Coronary artery (tissue), 2 donors: ENCODE results near the gene DIS3L2.
"Not testable (repeated sequence)": the region's sequence is repeated elsewhere in the genome, so short reads cannot be mapped to it uniquely, and the experiment has no call there.

Experiments used
- DNase-seq: peaks from one replicate; pipeline ENCODE4 v3.0.0-alpha.2; 2017; ENCODE audit warnings: low spot score
- H3K27ac ChIP-seq, 2 donors: fragments of 200-600 bp; sonication (generic); one replicate each; pipeline ENCODE4 v1.5.1; 2016 to 2019
- H3K4me3 ChIP-seq: fragments of 200-600 bp; sonication (generic); 2 replicates; pipeline ENCODE4 v1.5.1; 2016; ENCODE audit warnings: mild to moderate bottlenecking, moderate library complexity
- CTCF ChIP-seq: fragments of 200-600 bp; sonication (generic); IDR thresholded peaks from one replicate; pipeline ENCODE4 v1.5.1; 2019; ENCODE audit warnings: antibody characterized with exemption

DIS3L2 gene

DNA sequence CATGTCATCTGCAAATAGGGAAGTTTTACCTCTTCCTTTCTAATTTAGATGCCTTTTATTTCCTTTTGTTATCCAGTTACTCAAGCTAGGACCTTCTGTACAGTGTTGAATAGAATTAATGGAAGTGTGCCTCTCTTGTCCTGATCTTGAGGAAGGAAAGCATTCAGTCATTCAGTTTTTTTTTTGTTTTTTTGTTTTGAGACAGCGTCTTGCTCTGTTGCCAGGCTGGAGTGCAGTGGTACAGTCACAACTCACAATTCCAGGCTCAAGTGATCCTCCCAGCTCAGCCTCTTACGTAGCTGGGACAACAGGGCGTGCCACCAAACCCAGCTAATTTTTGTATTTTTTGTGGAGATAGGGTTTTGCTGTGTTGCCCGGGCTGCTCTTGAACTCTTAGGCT is 213.1 kb downstream of the DIS3L2 start:
- DNase-seq = no peak
- Histone ChIP-seq H3K27ac (no peak overlapping the region), H3K4me3 (no peak overlapping the region)
- no peak for TF ChIP-seq CTCF

- not testable (repeated sequence) for DNase-seq, H3K27ac ChIP-seq, H3K4me3 ChIP-seq
Observed at GRCh38 chr2:232176587-232176986, 215.1 kb downstream of the DIS3L2 start.

DNA sequence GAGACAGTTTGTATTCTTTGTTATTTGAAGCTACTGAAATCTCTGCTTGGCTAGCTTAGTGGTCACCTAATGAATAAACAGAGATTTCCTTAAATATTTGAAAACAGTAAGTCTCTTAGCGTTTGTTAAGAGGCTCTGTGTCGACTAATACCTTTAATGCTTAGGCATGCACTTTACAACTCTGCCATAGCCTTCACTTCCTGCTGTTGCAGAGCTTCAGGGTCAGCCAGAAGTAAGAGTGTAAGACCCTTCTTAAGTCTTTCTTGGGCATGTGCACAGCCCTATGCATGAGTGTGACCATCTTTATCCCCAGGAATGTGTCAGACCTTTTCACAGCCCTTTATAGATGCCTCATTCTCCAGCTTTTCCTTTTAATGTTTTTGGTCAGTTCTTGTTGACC is 221.8 kb downstream of the DIS3L2 start:
- no peak for TF ChIP-seq CTCF
- no peak for DNase-seq
- Histone ChIP-seq H3K4me3 (no peak overlapping the region), H3K27ac (no peak overlapping the region)

GRCh38 chr2:232184346-232184745 is 222.8 kb downstream of the DIS3L2 start:
- DNase-seq = no peak
- H3K4me3 ChIP-seq = no peak overlapping the region
- no peak for TF ChIP-seq CTCF
- no peak overlapping the region for H3K27ac ChIP-seq

DNA sequence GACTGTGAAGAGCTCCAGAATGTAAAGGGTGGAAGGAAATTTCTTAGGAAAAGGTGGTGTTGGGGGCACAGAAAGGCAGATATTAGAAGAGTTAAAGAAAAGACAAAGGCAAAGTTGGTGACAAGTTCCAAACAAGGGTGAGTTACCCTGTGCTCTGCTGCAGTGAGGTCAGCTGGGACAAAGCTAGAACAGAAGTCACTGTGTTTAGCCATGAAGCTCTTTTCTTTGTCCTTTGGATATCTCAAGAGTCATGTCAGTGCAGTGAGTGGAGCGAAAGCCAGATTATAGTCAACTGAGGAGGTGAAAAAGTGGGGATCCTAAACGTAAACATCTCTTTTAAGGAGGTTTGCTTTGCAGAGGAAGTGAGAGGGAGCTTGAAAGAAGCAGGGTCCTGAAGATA is 229.3 kb downstream of the DIS3L2 start:
- TF ChIP-seq CTCF = no peak
- H3K27ac ChIP-seq = no peak overlapping the region
- no peak overlapping the region for H3K4me3 ChIP-seq
- no peak for DNase-seq

- no peak for DNase-seq
- H3K27ac ChIP-seq = no peak overlapping the region
- no peak for TF ChIP-seq CTCF
- no peak overlapping the region for H3K4me3 ChIP-seq
Observed at GRCh38 chr2:232195487-232195886, 234.0 kb downstream of the DIS3L2 start.

- Histone ChIP-seq H3K4me3 (no peak overlapping the region), H3K27ac (no peak overlapping the region)
- no peak for TF ChIP-seq CTCF
- no peak for DNase-seq
Observed at GRCh38 chr2:232196802-232197201, 235.3 kb downstream of the DIS3L2 start.

GRCh38 chr2:232200195-232200594 is 238.7 kb downstream of the DIS3L2 start:
- no peak for TF ChIP-seq CTCF
- no peak overlapping the region for H3K27ac ChIP-seq
- DNase-seq = no peak
- no peak overlapping the region for H3K4me3 ChIP-seq
